ENCODE results near the gene IMP4.

DNA sequence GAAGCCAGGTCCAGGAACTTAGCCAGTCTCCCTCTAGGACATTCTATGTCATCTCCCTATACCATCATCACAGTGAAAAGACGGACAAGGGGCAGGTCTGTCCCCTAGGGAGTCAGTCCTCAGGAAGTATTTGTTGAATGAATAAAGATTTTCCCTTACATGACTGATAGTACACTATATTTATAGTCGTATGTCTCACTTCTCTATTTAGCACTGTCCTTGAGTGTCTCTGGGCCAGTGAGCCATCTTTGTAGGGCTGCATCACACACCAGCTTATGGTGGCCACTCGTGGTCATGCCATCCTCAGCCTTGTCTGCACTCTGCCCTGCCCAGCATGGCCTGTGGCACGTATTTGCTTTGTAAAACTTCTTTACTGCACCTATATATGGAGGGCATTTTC lies 38.9 kb downstream of the IMP4 start:
- no peak for TF ChIP-seq POLR2A (IDR thresholded peaks at IDR 0.05)
- no peak for TF ChIP-seq CTCF (IDR thresholded peaks at IDR 0.05)
